HuH-7.5 (cell line): ENCODE data around the gene SH3TC1.

Experiments
- DNase-seq: peaks from one replicate; pipeline ENCODE4 v3.0.0; 2011; ENCODE audit warnings: low spot score

The SH3TC1 gene

DNA sequence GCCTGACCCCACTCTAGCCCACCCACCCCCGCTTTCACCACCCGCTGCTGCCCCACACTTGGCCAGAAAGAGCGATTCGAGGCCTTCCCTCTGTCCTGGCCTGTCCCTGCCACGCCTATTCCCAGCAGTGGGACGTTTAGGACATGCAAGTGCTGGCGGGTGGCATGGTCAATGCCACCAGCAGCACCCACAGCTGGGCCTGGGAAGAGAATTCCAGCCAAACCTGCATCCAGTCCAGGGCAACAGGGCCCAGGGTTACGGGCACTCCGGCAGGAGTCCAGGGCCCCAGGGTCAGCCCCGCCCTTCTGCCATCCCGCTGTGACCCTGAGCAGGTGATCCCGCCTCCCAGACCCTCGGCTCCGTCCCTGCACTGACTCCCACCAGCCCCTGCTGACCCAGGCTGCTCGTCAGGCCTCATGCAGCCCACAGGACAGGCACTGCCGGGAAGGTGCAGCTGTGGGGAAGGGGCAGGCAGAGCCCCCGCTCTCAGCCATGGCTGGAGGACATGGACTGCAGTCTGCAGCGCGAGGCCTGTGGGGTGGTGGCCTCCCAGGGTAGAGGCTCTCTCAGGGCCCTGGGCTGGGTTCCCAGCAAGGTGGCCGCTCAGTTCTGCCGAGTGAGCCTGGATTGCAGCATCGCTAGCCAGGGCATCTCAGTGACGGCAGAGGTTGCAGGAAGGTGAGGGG lies 63.7 kb downstream of the SH3TC1 start:
- DNase-seq = no peak

DNA sequence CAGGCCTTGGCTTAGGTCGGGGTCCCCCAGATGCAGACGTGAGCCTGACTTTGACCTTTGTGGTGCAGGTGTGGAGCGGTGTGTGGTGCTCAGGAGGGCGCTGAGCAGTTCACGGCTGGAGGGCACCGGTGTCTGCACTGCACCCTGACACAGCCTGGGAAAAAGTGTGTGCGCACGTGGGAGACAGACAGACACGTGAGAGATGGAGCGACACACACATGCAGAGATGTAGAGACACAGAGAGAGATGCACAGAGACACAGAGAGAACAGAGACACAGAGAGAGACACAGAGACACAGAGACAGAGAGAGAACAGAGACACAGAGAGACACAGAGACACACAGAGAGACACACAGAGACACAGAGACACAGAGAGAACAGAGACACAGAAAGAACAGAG lies 64.3 kb downstream of the SH3TC1 start:
- no peak for DNase-seq

DNA sequence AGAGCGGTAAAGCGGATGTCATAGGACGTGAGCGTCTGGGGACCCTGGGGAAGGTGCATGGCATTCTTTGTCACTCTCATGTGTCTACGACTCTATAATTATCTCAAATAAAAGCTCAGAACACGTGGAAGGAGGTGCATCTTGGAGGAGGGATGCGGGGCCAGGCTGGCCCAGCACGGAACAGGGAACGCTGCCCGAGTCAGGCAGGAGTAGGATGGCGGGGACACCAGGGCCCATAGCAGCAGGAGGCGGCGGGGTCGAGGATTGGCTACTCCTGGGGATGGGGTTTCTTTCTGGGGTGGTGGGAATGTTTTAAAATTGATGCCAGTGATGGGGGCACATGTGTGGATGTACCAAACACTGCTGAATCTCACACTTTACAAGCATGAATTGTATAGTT lies 65.0 kb downstream of the SH3TC1 start:
- DNase-seq = no peak

GRCh38 chr4:8265171-8265929 lies 66.3 kb downstream of the SH3TC1 start:
- DNase-seq = no peak

DNA sequence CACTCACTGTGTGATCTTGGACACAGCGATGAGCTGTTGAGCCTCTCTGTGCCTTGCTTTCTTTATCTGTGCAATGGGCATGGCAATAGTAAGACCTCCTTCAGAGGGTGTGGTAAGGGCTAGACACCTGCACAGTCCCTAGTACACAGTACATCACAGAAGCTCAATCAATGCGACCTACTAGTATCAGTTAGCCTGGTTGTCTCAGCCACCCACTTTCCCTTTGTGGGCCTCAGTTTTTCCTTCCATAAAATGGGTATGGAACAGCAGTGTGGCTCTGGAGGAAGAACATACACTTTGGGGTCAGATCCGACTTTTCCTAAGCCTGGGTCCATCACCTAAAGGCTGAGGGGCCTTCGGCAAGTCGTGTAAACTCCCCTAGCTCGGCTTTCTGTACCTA lies 67.0 kb downstream of the SH3TC1 start:
- no peak for DNase-seq

DNA sequence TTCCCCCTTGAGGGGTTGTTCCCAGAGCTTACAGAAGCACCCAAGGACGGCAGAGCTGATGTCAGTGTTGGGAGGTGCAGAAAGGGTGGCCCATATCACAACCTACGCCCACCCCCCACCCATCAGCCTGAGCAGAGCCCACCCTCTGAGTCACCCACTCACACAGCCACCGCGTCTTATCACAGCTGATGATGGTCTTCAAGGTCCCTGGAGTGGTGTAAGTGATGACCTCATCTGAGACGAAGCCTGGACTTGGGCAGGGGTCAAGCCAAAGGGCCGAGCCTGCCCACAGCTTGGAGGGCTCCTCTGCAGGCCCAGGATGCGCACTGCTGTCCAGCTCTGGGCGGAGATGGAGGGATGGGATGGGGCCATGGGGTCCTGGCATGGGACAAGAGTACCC lies 67.4 kb downstream of the SH3TC1 start:
- no peak for DNase-seq

- peak; percentile 91 for DNase-seq
Measured at GRCh38 chr4:8267077-8267476, 68.0 kb downstream of the SH3TC1 start.

- DNase-seq = no peak
Measured at GRCh38 chr4:8268211-8268610, 69.1 kb downstream of the SH3TC1 start.

DNA sequence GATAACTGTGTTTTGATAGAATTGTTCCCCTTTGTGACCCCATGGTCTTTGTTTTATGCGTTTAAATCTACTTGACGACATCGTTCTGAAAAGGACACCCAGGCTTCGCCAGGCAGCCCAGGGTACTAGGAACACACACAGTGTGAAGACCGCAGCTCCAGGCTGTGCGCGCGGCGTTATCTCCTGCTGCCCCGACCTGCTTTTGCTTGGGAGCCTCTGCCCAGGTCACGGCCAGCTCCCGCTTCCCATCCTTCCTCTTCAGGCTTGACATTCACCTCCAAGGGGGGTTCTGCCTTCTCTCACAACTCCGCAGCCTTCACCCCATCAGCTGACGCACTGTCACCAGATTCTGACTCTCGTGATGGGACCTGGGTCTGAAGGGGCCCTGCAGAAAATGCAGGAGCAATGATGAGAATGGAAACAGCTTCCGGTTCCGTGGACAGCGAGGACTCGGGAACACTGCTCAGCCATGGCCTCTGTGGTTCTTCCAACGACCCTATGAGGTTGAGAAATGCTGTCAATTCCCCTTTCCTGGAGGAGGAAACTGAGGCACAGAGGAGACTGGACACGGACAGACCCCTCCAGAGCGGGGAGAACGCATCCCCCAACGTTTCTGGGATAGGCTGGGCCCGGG lies 69.9 kb downstream of the SH3TC1 start:
- no peak for DNase-seq

DNA sequence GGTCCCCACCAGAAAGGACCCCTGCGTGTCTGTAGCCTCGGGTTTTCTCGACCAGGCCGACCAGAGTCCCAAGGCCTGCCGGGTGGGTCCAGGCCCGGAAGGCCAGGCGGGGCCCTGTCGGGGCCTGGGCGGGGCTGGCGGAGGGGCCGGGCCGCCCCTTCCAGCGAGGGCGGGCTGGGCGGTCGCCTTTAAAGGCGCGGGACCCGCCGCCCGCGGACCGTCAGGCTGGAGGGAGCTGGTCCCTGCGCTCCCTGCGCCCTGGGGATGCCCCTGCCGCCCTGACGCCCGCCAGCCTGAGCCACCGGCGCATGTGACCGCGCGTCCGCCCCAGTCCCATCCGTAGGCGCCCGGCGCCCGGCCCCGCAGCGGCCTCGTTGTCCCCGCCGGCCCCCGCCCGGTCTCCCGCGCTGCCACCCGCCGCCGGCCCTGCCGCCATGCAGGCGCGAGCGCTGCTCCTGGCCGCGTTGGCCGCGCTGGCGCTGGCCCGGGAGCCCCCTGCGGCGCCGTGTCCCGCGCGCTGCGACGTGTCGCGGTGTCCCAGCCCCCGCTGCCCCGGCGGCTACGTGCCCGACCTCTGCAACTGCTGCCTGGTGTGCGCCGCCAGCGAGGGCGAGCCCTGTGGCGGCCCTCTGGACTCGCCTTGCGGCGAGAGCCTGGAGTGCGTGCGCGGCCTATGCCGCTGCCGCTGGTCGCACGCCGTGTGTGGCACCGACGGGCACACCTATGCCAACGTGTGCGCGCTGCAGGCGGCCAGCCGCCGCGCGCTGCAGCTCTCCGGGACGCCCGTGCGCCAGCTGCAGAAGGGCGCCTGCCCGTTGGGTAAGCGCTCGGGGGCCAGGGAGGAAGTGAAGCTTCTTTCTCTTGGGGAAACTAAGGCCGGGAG lies 70.7 kb downstream of the SH3TC1 start, which contains the start of gene HTRA3:
TSS of gene HTRA3 (plus strand) at position 220 of the 883 bp plus-strand sequence. CDS start at position 435, 215 bp downstream.
- DNase-seq = peak; percentile 82

DNA sequence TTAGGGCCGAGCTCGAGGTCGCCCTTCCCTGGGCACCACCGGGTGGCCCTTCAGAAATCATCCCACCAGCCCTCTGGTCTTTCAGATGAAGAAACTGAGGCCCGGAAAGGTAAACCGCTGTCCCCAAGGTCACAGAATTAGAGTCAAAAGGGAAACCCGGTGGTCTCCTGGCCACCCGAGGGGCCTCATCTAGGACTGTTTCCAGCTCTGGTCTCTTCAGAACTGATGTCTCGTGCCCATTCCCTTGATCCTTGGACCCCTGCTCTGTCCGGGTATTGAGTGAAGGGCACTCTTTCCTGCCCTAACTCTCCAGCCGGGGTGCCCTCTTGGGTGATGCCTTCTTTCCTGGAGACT lies 71.3 kb downstream of the SH3TC1 start:
- DNase-seq = no peak

- DNase-seq = no peak
Measured at GRCh38 chr4:8270912-8271815, 72.1 kb downstream of the SH3TC1 start.

- DNase-seq = no peak
Measured at GRCh38 chr4:8271821-8272220, 72.7 kb downstream of the SH3TC1 start.

DNA sequence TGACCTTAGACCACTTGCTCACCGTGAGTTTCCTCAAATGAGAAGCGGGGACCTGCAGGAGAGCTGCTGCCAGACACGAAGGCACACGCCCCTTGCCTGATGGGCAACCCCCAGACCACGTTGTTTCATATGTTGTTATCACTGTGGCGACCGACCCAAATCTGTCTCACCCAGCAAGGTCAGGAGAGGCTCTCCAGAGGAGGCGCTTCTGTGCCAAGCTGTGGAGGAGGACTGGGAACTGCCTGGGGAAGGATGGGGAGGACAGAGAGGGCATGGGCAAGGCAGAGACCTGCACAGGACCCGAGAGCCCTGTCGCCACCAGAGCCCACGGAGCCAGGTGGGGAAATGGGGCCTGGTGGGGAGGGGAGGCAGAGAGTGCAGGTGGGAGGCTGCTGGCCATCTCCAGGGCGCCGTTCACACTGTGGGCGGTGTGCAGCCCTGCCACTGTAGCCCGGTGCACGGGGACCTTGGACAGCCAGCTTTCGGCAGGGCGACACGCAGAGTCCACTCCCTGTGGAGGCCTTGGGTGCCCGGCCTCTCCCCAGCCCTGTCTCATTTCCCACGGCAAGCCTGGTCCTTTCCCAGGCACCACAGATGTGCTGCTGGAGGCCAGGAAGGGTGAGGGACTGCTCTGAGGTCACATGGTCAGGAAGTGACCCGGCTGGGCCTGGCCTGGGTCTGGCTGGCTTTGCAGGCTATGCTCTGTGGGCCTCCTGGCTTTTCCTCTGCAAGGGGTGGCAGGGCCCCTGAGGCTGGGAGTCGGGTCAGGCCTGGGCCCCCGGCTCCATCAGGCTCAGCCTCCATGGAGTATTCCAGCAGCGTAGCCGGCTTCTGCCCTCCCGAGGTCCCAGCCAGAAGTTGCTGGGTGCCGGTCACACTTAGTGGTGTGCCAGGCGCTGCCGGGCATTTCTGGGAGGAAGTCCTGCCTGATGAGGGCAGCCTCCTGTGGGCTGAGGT lies 73.7 kb downstream of the SH3TC1 start:
- DNase-seq = no peak

DNA sequence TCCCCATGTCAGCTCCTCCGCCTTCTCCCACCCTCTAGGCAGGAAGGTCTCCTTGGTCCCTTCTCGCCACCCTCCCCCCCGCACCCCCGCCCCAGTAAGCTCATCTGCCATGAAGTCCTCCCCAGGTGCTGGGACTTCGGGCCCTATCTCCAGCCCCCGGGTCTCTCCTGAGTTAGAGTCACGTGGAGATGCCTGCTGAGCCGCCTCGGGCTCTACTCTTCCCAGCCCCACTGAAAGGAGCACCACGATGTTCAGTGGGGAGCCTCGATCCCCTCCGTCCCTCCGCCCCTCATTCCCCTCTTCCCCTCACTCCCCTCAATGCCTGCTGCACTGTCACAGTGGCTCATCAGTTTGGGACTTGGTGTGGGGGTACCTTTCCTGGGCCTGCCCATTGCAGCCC lies 74.4 kb downstream of the SH3TC1 start:
- no peak for DNase-seq

DNA sequence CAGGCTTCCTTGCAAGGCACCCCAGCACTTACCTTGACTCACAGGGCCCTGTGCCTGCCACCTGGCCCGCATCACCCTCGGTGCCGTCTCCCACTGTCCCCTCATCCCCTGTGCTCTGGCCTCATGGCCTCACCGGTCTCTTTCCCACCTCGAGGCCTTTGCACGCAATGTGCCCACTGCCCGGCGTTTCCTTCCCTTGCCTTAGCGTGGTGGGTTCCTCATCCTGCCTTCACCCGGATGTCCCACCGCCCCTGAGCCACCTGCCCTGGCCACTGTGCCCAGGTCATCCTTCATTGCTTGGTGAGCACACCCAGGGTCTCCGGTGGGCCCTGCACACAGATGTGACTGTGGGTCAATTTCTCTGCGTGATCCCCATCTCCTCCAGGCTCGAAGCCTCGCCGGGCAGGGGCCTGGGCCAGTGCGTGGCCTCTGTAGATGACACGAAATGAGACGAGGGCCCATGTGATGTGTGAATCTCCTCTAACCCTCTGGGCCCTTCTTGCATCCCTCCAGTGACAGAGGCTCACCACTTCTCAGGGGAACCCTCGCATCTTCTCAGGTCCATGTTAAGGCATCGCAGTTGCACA lies 75.1 kb downstream of the SH3TC1 start:
- DNase-seq = no peak

GRCh38 chr4:8274765-8275547 lies 75.9 kb downstream of the SH3TC1 start:
- no peak for DNase-seq

GRCh38 chr4:8275548-8275910 lies 76.4 kb downstream of the SH3TC1 start:
- no peak for DNase-seq
